Sigmoid colon (tissue), 7 donors: ENCODE data around the gene PSMB10. TPM values are rescaled to one million over a fixed set of nuclear protein-coding genes. Genes with fewer than 3 reads are reported as not detected.

ENCODE experiments used
- DNase-seq: peaks from one replicate; pipeline ENCODE4 v3.0.0-alpha.2; 2019
- H3K27ac ChIP-seq, 4 donors: fragments of 200-600 bp; sonication (generic); one replicate each; pipeline ENCODE4 v1.5.1; 2016 to 2019; ENCODE audit warnings: mild to moderate bottlenecking in 1 of 4
- H3K27me3 ChIP-seq, 3 donors: fragments of 200-600 bp; sonication (generic); one replicate each; pipeline ENCODE4 v1.5.1; 2019; ENCODE audit warnings: mild to moderate bottlenecking in 1 of 3
- H3K36me3 ChIP-seq, 4 donors: fragments of 200-600 bp; sonication (generic); one replicate each; pipeline ENCODE4 v1.5.1; 2016 to 2019
- H3K4me1 ChIP-seq, 4 donors: fragments of 200-600 bp; sonication (generic); one replicate each; pipeline ENCODE4 v1.5.1; 2017 to 2019
- H3K4me3 ChIP-seq, 4 donors: fragments of 200-600 bp; sonication (generic); one replicate each; pipeline ENCODE4 v1.5.1; 2017 to 2019; ENCODE audit warnings: mild to moderate bottlenecking in 2 of 4, moderate library complexity in 1 of 4
- H3K9me3 ChIP-seq, 4 donors: fragments of 200-600 bp in 3 of 4; sonication (generic) in 3 of 4; one replicate each; pipeline versions ENCODE4 v1.5.1 to v1.6.1; 2013 to 2019
- CTCF ChIP-seq, 4 experiments: fragments of 450-650 bp in 3 of 4; fragments of 200-600 bp in 1 of 4; IDR thresholded peaks; one replicate each; pipeline ENCODE4 v1.5.1; 2016 to 2019; ENCODE audit warnings: antibody characterized with exemption in 4 of 4, mild to moderate bottlenecking in 3 of 4, moderate library complexity in 2 of 4
- EP300 ChIP-seq, 4 donors: sonication (generic); formaldehyde crosslinking; IDR thresholded peaks; one replicate each; pipeline ENCODE4 v1.6.1; 2017; ENCODE audit warnings: antibody characterized with exemption in 4 of 4
- POLR2A ChIP-seq, 2 donors: fragments of 450-650 bp; IDR thresholded peaks; one replicate each; pipeline ENCODE4 v1.6.1; 2016; ENCODE audit warnings: antibody characterized with exemption in 2 of 2, mild to moderate bottlenecking in 2 of 2, moderate library complexity in 2 of 2
- POLR2AphosphoS5 ChIP-seq, 4 donors: sonication (generic); formaldehyde crosslinking; IDR thresholded peaks; one replicate each; pipeline ENCODE4 v1.6.1; 2017; ENCODE audit warnings: antibody characterized with exemption in 4 of 4
- WGBS, 2 donors: extraction: QIAGEN DNeasy Blood & Tissue Kit; methylation state at CpG; one replicate each; pipeline ENCODE4 v1.1.7; 2013; 5-methylcytosine and 5-hydroxymethylcytosine counted together
- intact Hi-C: fragments of 100-400 bp; cut with DNase I; formaldehyde crosslinking; loops from one replicate; pipeline ENCODE4 v1.15.1; 2023
- polyA plus RNA-seq, 3 donors: library from polyadenylated mRNA; stranded (reverse); fragments of 200-250 nt; gene quantifications; one replicate each; pipeline ENCODE4 v1.2.3, GENCODE V29; 2013
- total RNA-seq, 4 donors: library from RNA; depleted of rRNA; stranded (reverse); fragments of >200 nt; gene quantifications; one replicate each; pipeline ENCODE4 v1.1.0, GENCODE V29; 2016
- donor health status: healthy with polysubstance abuse.
- donor health status: Bipolar disorder and iron deficiency.
- donor health status: healthy.

PSMB10 gene
- total and polyA plus RNA-seq, 7 donors = 37.1 to 200 (median 61.0) TPM

GRCh38 chr16:67909056-67909742 is 27.5 kb downstream of the PSMB10 start:
- H3K4me1 ChIP-seq = peaks cover 0 to 4% (median 0%) of the 10 kb centered on the region in 4 donors
- H3K9me3 ChIP-seq = no peaks in the 10 kb centered on the region
- intact Hi-C loops = no loop called here
- no peak overlapping the region for H3K4me3 ChIP-seq
- WGBS, 2 donors = 97% methylated on average over 36 of the region's 36 CpGs
- H3K27me3 ChIP-seq = no peaks in the 10 kb centered on the region
- no peak for TF ChIP-seq EP300 (IDR thresholded peaks at IDR 0.05)
- no peak for DNase-seq
- peaks cover 0 to 47% (median 20%) of the 10 kb centered on the region in 4 donors for H3K36me3 ChIP-seq
- H3K27ac ChIP-seq = no peak overlapping the region

- Histone ChIP-seq H3K4me3 (no peak overlapping the region), H3K36me3 (peaks cover 0 to 47% (median 19%) of the 10 kb centered on the region in 4 donors), H3K4me1 (peaks cover 0 to 4% (median 0%) of the 10 kb centered on the region in 4 donors), H3K27me3 (no peaks in the 10 kb centered on the region), H3K27ac (no peak overlapping the region), H3K9me3 (no peaks in the 10 kb centered on the region)
- 92% methylated on average over 11 of the region's 11 CpGs for WGBS, 2 donors
- intact Hi-C loops = no loop called here
- TF ChIP-seq POLR2AphosphoS5 (IDR thresholded peaks at IDR 0.05) (no peak), EP300 (IDR thresholded peaks at IDR 0.05) (no peak), POLR2A (IDR thresholded peaks at IDR 0.05) (no peak)
- DNase-seq = no peak
These were observed 29.1 kb downstream of the PSMB10 start for GRCh38 chr16:67907397-67908180.

GRCh38 chr16:67902831-67903230 is 33.8 kb downstream of the PSMB10 start:
- no peaks in the 10 kb centered on the region for H3K27me3 ChIP-seq
- intact Hi-C loops = no loop called here
- no peak for DNase-seq
- no peaks in the 10 kb centered on the region for H3K9me3 ChIP-seq
- 83 to 88% methylated on average over 4 of the region's 4 CpGs for WGBS, 2 donors
- peaks cover 0 to 11% (median 0%) of the 10 kb centered on the region in 4 donors for H3K36me3 ChIP-seq
- no peaks in the 10 kb centered on the region for H3K4me1 ChIP-seq
- TF ChIP-seq EP300 (IDR thresholded peaks at IDR 0.05) (no peak), POLR2AphosphoS5 (IDR thresholded peaks at IDR 0.05) (no peak), CTCF (IDR thresholded peaks at IDR 0.05) (no peak), POLR2A (IDR thresholded peaks at IDR 0.05) (no peak)
- H3K27ac ChIP-seq = no peak overlapping the region
- no peak overlapping the region for H3K4me3 ChIP-seq

GRCh38 chr16:67901734-67902133 is 34.9 kb downstream of the PSMB10 start:
- no peak overlapping the region for H3K4me3 ChIP-seq
- no peaks in the 10 kb centered on the region for H3K27me3 ChIP-seq
- WGBS, 2 donors = 30 to 72% methylated on average over 5 of the region's 5 CpGs
- H3K9me3 ChIP-seq = no peaks in the 10 kb centered on the region
- H3K27ac ChIP-seq = no peak overlapping the region
- H3K36me3 ChIP-seq = peaks cover 0 to 11% (median 0%) of the 10 kb centered on the region in 4 donors
- TF ChIP-seq POLR2A (IDR thresholded peaks at IDR 0.05) = no peak
- no peak for TF ChIP-seq CTCF (IDR thresholded peaks at IDR 0.05)
- no peak for TF ChIP-seq POLR2AphosphoS5 (IDR thresholded peaks at IDR 0.05)
- no peak for TF ChIP-seq EP300 (IDR thresholded peaks at IDR 0.05)
- peaks cover 0 to 11% (median 4%) of the 10 kb centered on the region in 4 donors for H3K4me1 ChIP-seq
- DNase-seq = no peak
- intact Hi-C loops = no loop called here

- 92 to 94% methylated on average over 3 of the region's 3 CpGs for WGBS, 2 donors
- intact Hi-C loops = no loop called here
- Histone ChIP-seq H3K4me1 (peaks cover 0 to 40% (median 36%) of the 10 kb centered on the region in 4 donors), H3K4me3 (no peak overlapping the region), H3K27me3 (no peaks in the 10 kb centered on the region), H3K27ac (peak overlapping the region in 2 of 4 donors; percentile 33 to 47), H3K36me3 (peaks cover 0 to 3% (median 0%) of the 10 kb centered on the region in 4 donors), H3K9me3 (no peaks in the 10 kb centered on the region)
- DNase-seq = no peak
- no peak for TF ChIP-seq CTCF (IDR thresholded peaks at IDR 0.05)
- no peak for TF ChIP-seq POLR2AphosphoS5 (IDR thresholded peaks at IDR 0.05)
These were observed 39.4 kb downstream of the PSMB10 start for GRCh38 chr16:67897231-67897630.
